NCI-H1092 (cell line): ENCODE measurements around the gene C6orf132.
"Not testable (repeated sequence)": the region's sequence is repeated elsewhere in the genome, so short reads cannot be mapped to it uniquely, and the experiment has no call there.

Experiments
- DNase-seq: peaks from one replicate; lab custom pipeline; 2025; lab: John Stamatoyannopoulos, UW

C6orf132 gene

DNA sequence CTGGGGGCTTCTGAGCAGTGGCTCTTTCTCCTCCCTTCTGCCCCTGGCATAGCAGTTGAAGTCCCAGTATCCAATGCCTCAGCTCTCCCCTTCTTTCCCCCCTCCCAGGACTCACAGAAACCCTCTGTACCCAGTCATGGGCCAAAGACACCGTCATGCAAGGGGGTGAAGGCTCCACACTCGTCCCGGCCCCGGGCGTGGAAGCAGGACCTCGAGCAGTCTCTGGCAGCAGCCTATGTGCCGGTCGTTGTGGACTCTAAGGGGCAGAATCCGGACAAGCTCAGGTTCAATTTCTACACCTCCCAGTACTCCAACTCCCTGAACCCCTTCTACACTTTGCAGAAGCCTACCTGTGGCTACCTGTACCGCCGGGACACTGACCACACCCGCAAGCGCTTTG is 20.4 kb upstream of the C6orf132 start:
- DNase-seq: no peak

DNA sequence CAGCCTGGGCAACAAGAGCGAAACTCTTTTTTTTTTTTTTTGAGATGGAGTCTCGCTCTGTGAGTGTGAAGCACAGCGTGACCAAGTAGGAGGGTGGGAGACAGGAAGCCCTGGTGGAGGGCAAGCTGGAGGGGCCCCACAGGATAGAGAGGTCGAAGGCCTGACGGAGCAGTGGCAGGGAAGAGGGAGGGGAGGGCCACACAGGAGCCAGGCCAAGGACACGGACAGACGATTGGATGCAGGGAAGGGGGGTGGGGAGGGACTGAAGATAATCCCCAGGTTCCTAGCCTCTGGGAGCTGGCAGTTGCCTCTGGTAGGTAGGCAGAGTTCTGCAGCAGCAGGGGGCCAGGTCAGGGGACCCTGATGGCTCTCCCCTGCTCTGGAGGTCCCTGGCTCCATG is 20.0 kb upstream of the C6orf132 start:
- DNase-seq: no peak

DNA sequence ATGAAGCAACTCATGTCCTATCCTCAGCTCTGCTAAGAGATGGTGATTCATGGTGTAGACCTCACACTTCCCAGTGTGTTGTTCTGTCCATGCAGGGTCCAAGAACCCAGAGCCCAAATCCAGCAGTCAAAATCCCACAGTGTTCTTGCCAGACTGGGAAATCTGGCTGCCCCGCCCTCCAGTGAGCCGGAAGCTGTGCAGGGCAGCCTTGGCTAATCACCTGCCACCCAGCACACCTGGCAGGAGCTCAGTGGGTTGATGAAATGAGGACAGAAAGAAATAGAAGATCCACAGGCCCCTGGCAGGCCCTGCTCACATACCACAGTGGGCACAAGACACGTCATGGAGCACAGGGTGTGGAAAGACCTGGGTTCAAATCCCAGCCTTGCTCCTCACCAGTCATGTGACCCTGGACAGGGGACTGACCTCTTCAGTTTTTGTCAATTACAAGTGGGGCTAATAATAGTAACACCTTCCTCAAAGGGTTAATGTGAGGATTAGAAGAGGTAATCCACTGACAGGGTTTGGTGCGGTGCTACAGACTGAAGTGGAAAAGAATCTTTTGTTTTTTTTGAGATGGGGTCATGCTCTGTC is 17.1 kb upstream of the C6orf132 start:
- DNase-seq: no peak

DNA sequence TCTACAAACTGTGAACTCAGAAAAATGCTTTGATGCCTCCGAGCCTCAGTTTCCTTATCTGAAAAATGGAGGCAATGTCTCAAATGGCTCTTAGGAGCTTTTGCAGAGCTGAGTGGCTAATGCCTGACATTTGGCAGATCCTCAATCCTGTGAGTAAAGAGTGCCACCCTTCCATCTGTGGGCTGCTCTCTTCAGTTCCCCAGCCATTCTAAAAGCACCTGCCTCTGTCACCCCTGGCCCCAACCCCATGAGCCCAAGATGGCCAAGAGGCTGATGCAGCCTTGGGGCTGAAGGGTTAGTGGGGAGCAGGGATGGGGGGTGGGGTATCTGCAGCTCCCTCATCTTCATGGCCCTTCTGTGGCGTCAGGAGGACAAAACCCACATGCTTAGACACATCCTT is 16.2 kb upstream of the C6orf132 start:
- no peak for DNase-seq

DNA sequence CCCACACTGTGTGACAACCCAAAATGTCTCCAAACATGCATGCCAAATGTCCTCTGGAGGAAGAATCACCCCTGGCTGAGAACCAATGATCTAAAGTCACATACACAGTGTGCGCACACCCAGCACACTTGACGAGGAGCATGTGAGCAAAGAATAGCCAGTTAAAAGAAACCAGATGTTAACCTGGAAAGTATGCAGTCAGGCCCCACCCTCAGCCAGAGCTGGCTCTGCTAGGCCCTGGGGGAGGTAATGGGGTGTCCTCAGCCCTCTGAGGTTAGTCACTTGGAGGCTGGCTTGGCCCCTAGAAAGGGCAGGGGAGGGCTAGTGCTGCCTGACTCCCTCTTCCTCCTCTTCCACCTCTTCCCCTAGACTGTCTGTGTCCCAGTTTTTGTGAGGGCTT is 15.6 kb upstream of the C6orf132 start:
- no peak for DNase-seq

DNA sequence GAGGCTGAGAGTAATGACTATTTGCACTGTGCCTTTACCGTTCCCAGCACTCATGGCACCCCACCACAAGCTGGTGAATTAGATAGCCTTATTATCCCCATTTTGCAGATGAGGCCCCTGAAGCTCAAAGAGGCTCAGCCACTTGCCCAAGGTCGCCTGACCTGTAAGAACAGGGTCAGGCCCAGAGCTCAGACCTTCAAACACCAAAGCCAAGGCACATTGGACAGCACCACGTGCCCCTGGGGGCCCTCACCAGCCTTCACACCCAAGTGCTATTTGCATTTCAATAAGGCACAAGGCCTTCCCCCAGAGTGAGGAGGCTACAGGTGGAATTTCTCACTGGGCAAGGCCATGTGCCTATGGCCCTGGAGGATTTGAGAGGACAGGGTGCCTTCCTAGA is 14.2 kb upstream of the C6orf132 start:
- no peak for DNase-seq

DNA sequence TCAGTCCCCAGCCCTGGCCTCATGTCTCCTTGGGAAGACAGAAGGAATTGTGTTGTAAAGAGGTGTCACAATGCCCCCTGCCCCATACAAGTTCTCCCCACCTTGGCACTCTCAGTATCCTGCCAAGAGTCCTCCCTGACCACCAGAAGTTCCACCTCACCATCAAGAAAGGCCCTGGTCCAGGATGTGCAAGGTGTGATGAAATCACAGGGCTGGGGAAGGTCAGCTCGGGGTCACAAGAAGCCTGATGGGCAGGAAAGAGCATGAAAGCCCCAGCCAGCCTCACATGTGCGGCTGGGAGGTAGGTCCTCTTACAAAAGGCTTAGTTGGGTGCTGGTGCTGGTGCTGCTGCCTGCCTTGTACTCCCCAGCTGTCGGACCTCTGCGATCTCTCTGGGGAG is 12.9 kb upstream of the C6orf132 start:
- DNase-seq: no peak

DNA sequence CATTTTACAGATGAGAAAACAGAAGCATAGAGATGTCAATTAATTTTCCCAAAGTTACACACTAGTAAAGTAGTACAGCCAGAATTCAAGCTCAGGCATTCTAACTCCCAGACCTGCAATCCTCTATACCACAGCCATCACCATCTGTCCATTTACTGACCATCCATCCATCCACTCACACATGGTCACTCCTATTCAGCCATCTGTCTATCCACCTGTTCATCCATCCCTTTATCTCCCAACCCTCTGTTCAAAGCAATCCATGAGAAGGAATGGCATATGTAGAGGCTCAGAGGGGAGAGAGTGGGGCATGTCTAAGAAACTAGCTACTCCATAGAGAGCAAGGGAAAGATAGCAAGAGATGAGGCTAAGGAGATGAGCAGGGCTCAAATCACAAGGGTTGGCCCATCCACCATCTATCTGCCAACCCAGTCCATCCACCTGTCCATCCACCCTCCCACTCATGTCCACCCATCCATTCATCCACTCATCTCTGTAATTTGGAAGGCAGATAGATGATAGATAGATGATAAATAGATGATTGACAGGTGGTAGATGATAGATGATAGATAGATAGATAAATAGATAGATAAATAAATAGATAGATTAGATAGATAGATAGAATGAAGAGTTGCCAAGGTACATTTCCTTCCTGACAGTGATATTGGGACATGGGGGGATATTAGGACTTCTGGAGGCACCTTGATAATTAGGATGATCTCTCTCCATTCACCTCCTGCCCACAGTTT is 12.2 kb upstream of the C6orf132 start:
- no peak for DNase-seq

DNA sequence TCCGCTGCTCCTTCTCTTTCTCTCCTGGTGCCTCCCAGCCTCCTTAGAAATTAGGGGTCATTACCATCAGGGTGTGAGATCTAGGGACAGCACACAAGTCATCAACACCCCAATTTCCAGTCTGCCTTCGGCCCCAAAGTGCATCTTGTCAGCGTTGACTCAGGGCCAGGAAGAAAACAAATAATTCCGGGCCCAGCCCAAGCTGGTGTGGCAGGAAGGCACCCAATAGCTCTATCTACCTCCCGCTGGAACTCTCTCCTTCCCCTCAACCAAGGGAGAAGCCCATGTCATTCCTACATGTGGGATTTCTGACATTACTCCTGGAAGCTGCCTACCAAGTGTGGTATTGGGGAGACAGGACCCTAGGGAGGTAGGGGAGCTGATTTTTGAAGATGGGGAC is 11.5 kb upstream of the C6orf132 start:
- DNase-seq: no peak

DNA sequence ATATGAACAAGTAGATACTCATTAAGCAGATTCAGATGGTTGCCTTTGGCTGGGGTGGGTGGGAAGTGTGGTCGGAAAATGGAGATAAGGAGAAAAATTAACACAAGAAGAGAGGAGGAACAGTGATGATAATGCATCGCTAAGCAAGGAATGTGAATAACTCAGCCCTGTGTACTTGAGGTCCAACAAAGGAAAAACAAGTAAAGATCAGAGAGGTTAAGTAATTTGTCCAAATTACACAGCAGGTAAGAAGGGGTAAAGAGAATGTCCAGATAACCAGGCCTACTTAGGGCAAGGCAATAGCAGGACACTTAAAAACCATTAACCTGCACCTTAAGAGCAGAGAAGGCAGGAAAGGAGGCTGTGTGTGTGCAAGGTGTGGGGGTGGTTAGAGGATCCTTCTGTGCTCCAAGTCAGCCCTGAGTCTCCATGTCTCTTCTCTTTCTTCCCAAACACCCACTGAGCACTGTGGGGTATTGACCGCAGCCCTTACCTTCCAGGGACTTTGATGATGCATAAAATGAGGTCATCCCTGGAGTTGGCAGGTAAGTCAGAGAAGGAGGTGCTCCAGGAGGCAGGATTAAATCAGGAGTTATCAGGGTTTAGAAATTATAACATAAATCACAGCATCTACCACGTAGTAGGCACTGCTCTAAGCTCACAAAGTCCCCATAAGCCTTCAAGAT is 10.3 kb upstream of the C6orf132 start:
- DNase-seq: not testable (repeated sequence)

DNA sequence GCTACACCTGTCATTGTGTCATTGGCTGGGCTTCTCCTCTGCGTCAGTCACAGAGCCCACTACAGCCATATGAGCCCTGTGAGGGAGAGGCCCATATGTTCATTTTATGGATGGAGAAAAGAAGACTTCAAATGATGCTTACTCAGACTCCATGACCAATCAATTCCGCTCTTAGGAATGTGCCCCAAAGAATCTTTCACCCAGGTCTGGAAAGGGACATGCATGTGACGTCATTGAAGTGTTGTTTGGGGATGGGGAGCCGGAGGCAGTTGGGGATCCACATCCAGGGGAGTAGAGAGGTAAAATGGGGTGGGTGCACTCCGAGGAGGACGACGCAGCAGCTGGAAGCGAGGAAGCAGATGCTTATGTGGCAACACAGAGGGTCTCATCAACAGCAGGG is 9.6 kb upstream of the C6orf132 start:
- no peak for DNase-seq

DNA sequence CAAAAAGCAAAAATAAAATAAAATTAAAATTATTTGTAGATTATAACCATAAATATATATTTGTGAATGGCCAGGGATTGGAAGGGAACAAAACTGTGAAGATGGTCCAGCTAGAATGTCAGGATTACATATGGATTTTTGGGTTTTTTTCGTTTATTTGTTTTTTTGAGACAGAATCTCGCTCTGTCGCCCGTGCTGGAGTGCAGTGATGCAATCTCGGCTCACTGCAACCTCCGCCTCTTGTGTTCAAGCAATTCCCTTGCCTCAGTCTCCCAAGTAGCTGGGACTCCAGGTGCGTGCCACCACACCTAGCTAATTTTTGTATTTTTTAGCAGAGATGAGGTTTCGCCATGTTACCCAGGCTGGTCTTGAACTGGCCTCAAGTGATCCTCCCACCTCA is 7.8 kb upstream of the C6orf132 start:
- DNase-seq: no peak

DNA sequence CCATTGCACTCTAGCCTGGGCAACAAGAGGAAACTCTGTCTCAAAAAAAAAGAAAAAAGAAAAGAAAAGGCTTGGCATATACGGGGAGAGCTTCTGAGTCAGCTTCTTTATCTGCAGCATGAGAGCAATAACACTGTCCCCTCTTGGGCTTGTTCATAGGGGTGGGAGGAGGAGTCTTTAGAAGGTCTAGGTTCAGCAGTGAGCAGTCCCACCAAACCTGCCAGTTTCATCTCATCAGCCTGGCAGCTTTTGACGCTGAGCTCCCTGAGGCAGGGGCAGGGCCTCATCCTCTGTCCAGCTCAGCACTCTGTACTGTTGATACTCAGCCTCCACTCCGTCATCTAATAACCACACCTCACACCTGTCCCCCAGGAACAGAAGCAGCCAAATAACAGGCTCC is 5.6 kb upstream of the C6orf132 start:
- DNase-seq: no peak

DNA sequence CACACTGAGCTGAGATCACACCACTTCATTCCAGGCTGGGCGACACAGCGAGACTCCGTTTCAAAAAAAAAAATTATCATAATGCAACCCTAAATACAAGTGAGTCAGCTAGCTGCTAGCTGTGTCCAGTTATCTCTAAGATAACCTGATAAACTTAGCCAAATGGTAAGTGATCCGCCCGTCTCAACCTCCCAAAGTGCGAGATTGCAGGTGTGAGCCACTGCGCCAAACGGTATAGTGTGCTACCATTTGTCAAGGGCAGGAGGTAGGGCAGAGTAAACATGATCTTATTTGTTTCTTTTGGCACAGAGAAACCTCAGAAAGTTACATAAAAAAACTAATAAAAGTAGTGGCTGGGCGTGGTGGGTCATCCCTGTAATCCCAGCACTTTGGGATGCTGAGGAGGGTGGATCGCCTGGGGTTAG is 4.7 kb upstream of the C6orf132 start:
- no peak for DNase-seq

DNA sequence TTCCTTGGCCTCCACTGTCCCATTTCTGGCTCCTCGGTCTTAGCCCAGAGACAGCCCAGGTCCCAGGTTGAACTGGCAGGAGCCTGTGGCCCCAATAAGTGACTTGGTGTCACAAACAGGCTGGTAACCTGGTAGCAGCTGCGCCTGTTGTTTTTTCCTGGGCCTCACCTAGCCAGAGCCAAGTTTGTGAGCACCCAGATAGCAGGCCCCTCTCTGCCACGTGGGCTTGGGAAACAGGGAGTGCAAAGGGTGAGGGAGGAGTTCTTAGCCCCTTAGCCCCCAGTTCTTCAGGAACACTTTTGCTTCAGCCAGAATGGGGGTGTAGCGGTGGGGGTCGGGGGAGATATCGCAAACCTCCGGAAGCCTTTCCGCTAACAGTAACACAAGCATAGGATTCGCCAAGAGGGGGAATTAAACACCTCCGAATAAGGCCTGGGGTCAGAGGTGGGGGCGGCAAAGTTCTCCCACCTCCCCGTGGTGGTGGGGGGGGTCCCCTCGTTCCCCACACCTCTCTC is 760 bp downstream of the C6orf132 start:
- no peak for DNase-seq

DNA sequence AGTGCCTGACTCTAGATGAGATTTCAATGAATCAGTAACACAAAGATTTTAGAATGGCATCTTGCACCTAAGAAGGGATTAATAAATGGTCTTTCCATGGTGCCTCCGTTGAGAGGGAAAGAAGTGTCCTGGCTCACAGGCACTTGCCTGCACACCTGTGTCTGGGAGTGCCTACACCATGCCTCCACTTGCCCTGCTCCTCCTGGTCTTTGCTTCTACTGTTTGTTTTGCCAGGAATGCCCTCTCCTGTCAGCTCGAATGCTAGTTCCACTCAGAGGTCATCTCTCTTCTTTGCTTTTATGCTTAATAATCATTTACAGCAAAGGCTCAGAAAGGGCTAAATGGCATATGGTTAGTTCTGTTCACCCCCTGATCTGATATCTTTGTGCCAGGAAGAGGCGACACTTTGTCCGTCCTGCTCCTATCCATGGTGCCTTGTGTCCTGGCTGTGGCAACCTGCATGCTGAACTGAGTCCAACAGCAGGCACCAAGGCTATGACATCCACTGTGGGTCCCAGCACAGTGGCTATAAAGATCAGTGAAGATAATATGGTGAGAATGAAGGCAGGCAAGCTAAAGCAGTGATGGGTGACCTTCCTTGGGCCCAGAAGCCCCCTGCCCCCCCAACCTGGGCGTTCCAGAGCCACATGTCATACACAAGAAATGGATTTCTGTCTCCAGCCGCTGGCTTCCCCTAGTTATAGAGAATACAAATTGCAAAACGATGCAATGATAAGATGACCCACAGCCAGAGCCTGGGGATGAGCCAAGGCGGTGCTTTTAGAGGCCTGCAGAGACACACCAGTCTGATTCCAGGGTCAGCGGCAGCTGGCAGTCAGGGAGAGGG is 1.4 kb downstream of the C6orf132 start:
- no peak for DNase-seq

DNA sequence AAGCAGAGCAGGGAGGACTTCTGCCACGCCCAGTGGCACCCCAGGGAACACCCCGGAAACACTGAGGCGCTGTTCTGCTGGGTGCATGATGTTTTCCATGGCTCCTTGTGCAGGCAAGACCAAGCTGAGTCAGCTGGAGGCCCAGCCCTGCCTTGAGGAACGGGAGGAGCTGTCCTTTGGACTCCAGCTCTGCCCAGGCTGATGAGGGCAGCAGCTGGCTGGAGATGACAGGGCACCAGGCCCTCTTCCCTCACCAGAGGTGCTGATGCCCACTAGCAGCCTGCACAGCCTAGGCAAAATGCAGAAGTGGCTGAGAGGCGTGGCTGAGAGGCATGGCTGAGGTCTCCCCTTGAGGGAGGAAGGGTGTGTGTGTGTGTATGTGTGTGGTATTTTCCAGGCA is 2.4 kb downstream of the C6orf132 start:
- no peak for DNase-seq

DNA sequence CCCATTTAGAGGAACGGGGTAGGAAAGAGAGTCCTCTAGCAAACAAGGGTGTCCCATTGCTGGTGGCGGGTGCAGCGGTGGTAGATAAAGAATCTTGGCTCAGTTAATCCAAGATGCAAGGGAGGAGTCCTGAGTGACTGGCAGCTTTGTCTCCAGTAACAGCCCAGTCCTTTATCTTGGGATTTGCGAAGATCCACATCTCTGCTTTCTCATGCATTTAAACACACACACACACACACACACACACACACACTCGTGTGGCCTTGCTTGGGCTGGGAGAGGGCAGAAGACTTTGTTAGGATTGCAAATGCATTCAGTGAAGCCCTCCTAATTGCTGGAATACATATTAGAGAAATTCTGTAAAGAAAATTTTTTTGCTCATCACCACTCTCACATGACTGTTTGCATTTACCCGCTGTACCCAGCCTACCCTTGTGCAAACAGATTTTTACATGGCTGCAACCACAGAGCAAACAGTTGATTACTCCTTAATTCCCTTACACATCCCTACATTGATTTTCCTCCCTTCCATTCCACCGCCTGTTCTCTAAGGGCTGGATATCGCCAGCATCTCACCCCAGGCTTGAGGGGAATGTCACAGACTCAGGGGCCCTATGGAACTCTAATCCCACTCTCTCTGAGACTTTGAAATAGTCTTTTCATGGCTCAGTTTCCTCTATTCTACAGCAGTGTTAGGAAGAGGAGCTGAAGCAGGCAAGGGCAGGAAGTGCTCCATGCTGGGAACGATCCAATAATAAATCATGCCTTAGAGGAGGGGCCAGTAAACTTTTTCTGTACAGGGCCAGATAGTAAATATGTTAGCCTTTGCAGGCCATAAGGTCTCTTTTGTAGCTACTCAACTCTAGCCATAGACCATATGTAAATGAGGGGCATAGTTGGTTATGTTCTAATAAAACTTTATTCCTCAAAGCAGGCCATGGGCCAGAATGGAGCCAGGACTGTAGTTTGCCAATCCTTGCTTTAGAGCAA is 3.5 kb downstream of the C6orf132 start:
- DNase-seq: no peak

DNA sequence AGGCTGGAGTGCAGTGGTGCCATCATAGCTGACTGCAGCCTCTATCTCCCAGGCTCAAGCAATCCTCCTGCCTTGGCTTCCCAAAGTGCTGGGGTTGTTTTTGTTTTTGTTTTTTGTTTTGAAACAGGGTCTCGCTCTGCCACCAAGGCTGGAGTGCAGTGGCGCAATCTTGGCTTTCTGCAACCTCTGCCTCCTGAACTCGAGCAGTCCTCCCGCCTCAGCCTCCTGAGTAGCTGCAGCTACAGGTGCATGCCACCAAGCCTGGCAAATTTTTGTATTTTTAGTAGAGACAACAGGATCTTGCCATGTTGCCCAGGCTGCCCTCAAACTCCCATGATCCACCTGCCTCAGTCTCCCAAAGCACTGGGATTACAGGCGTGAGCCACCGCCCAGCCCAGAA is 4.2 kb downstream of the C6orf132 start:
- DNase-seq: no peak

DNA sequence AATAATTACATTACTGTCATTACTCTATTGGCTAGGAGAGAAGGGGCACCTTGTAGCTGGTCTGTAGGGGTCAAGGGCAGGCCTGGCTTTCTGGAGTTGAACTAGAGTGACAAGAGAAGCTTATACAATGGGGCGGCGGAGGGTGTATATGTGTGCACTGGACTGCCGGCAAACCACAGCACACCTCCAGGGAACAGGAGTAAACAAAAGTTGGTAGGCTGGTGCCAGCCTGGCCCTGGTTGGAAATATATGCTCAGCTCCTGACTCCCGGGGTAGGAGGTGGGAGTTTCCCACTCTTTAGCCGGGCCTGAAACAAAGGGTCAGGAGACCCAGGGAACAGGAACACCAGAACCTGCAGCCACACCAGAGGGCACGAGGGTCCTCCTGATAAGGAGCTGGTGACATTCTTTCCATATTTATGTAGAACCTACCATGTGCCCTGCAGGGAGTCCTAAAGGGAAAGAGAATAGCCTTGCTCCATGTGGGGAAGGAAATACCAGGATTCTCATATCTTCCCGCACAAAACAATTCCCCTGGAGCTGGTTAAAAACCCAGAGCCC is 5.1 kb downstream of the C6orf132 start:
- no peak for DNase-seq
